ENCODE results near the gene CADM4. TPM values are rescaled to one million over a fixed set of nuclear protein-coding genes. Genes with fewer than 3 reads are reported as not detected.

CADM4 gene
- total and polyA plus RNA-seq, 2 donors (not counting 1 experiment from before 2014, with no cell fraction given) = 1.5 TPM

DNA sequence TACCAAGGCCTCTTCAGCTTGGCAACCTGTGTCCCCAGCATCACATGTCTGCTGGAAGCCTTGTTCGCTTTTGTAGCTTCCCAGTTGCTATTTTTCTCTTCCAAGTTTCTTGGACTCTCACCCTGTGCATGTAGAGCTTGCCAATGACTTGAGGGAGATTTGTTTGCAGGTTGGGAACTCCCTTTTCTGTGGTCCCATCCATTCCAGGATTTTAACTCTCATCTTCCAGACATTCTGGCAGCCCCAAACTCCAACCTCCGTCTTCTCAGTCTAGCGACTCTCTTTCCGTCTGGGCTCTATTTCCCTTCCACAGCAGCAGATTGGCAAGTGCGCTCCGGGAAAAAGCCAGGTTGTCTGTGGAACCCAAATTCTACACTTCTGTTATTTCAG lies 21.3 kb upstream of the CADM4 start:
- TF ChIP-seq CTCF (conservative IDR thresholded peaks at IDR 0.05 in 1 of 2, IDR thresholded peaks at IDR 0.05 in 1 of 2; ENCODE audit: low read depth in 1 of 2, low read length in 2 of 2) = no peak
- TF ChIP-seq EZH2 (IDR thresholded peaks at IDR 0.05; ENCODE audit: low read length, missing control alignments) = no peak
- Histone ChIP-seq H3K27ac (ENCODE audit: insufficient read depth, low read length) (no peak overlapping the region), H2AFZ (ENCODE audit: low read length) (no peak overlapping the region), H3K4me3 (replicated peaks in 1 of 4; ENCODE audit: control extremely low read depth in 1 of 4, insufficient read depth in 1 of 4, low read depth in 3 of 4, low read length in 4 of 4) (no peak overlapping the region), H3K9me3 (ENCODE audit: control insufficient read depth, insufficient read depth, low read depth, low read length) (no peaks in the 10 kb centered on the region), H3K79me2 (ENCODE audit: control insufficient read depth, insufficient read depth, low read length) (peaks cover 51% of the 10 kb centered on the region), H3K36me3 (ENCODE audit: control insufficient read depth, insufficient read depth, low read length) (peaks cover 40% of the 10 kb centered on the region), H3K9ac (ENCODE audit: insufficient read depth, low read length) (no peak overlapping the region), H3K4me1 (ENCODE audit: control insufficient read depth, extremely low read depth, insufficient read depth, low read length) (no peaks in the 10 kb centered on the region), H3K4me2 (ENCODE audit: extremely low read depth, insufficient read depth, low read length) (no peak overlapping the region), H3K27me3 (ENCODE audit: control insufficient read depth, insufficient read depth, low read length) (no peaks in the 10 kb centered on the region), H4K20me1 (ENCODE audit: control insufficient read depth, extremely low read depth, insufficient read depth, low read length) (no peaks in the 10 kb centered on the region)
- no peak for DNase-seq (ENCODE audit: low read depth in 2 of 2)

- Histone ChIP-seq H3K9ac (ENCODE audit: insufficient read depth, low read length) (no peak overlapping the region), H3K9me3 (ENCODE audit: control insufficient read depth, insufficient read depth, low read depth, low read length) (no peaks in the 10 kb centered on the region), H3K79me2 (ENCODE audit: control insufficient read depth, insufficient read depth, low read length) (peaks cover 50% of the 10 kb centered on the region), H3K4me1 (ENCODE audit: control insufficient read depth, extremely low read depth, insufficient read depth, low read length) (no peaks in the 10 kb centered on the region), H2AFZ (ENCODE audit: low read length) (no peak overlapping the region), H3K4me3 (replicated peaks in 1 of 4; ENCODE audit: control extremely low read depth in 1 of 4, insufficient read depth in 1 of 4, low read depth in 3 of 4, low read length in 4 of 4) (no peak overlapping the region), H3K36me3 (ENCODE audit: control insufficient read depth, insufficient read depth, low read length) (peaks cover 37% of the 10 kb centered on the region), H4K20me1 (ENCODE audit: control insufficient read depth, extremely low read depth, insufficient read depth, low read length) (no peaks in the 10 kb centered on the region), H3K27ac (ENCODE audit: insufficient read depth, low read length) (no peak overlapping the region), H3K27me3 (ENCODE audit: control insufficient read depth, insufficient read depth, low read length) (no peaks in the 10 kb centered on the region), H3K4me2 (ENCODE audit: extremely low read depth, insufficient read depth, low read length) (no peak overlapping the region)
- TF ChIP-seq CTCF (conservative IDR thresholded peaks at IDR 0.05 in 1 of 2, IDR thresholded peaks at IDR 0.05 in 1 of 2; ENCODE audit: low read depth in 1 of 2, low read length in 2 of 2) (no peak), EZH2 (IDR thresholded peaks at IDR 0.05; ENCODE audit: low read length, missing control alignments) (no peak)
- no peak for DNase-seq (ENCODE audit: low read depth in 2 of 2)
Measured at GRCh38 chr19:43660301-43660970, 20.8 kb upstream of the CADM4 start.

DNA sequence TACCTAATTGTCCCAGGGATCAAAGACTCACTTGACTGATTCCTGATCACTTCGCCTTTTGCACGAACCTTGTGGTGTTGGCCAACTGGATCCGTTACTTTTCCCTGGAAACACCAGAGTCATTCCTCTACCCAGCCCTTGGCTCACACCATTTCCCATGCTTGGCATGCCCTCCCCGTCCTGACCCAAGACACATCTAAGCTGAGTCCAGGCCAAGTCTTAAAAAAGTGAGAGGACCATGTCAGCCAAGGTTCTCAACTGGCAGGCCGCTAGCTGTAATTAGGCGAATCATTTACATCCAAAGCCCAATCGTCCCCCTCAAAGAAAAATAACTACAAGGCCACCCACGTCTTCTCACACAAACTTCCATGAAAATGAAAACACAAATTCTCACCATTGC lies 18.8 kb upstream of the CADM4 start:
- Histone ChIP-seq H3K36me3 (ENCODE audit: control insufficient read depth, insufficient read depth, low read length) (peaks cover 30% of the 10 kb centered on the region), H3K4me2 (ENCODE audit: extremely low read depth, insufficient read depth, low read length) (no peak overlapping the region), H3K79me2 (ENCODE audit: control insufficient read depth, insufficient read depth, low read length) (peaks cover 33% of the 10 kb centered on the region), H3K4me3 (replicated peaks in 1 of 4; ENCODE audit: control extremely low read depth in 1 of 4, insufficient read depth in 1 of 4, low read depth in 3 of 4, low read length in 4 of 4) (no peak overlapping the region), H3K27ac (ENCODE audit: insufficient read depth, low read length) (no peak overlapping the region), H2AFZ (ENCODE audit: low read length) (no peak overlapping the region), H4K20me1 (ENCODE audit: control insufficient read depth, extremely low read depth, insufficient read depth, low read length) (no peaks in the 10 kb centered on the region), H3K27me3 (ENCODE audit: control insufficient read depth, insufficient read depth, low read length) (no peaks in the 10 kb centered on the region), H3K4me1 (ENCODE audit: control insufficient read depth, extremely low read depth, insufficient read depth, low read length) (no peaks in the 10 kb centered on the region), H3K9me3 (ENCODE audit: control insufficient read depth, insufficient read depth, low read depth, low read length) (no peaks in the 10 kb centered on the region), H3K9ac (ENCODE audit: insufficient read depth, low read length) (no peak overlapping the region)
- TF ChIP-seq EZH2 (IDR thresholded peaks at IDR 0.05; ENCODE audit: low read length, missing control alignments) (no peak), CTCF (conservative IDR thresholded peaks at IDR 0.05 in 1 of 2, IDR thresholded peaks at IDR 0.05 in 1 of 2; ENCODE audit: low read depth in 1 of 2, low read length in 2 of 2) (no peak)
- no peak for DNase-seq (ENCODE audit: low read depth in 2 of 2)

Measured in fibroblast of lung (primary cell).